NCI-H187 treated with DMSO at 0.1 percent for 48 hours (cell line): Measurements from ENCODE around the gene TTLL11.

ENCODE experiments used
- DNase-seq: peaks from one replicate; lab custom pipeline; 2025; lab: John Stamatoyannopoulos, UW

Gene TTLL11

GRCh38 chr9:122051351-122052321 is 41.5 kb downstream of the TTLL11 start:
- DNase-seq = no peak

DNA sequence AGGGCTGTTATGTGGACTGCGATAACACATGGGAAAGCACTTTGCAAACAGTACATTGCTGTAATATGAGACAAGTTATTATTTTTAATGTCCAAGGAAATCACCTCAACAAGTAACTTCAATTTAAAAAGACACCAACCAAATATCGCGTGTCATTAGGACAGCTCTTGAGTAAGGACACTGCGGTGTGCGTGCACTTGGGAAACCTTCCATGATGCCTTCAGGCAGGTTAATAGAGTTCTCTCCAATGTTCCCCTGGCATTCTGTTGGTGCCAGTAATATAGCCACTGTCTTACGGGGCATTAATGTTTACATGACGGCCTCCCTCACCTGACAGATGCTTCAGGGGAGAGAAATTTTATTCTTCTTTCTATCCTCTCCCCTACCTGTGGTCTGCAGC is 42.9 kb downstream of the TTLL11 start:
- DNase-seq = no peak

DNA sequence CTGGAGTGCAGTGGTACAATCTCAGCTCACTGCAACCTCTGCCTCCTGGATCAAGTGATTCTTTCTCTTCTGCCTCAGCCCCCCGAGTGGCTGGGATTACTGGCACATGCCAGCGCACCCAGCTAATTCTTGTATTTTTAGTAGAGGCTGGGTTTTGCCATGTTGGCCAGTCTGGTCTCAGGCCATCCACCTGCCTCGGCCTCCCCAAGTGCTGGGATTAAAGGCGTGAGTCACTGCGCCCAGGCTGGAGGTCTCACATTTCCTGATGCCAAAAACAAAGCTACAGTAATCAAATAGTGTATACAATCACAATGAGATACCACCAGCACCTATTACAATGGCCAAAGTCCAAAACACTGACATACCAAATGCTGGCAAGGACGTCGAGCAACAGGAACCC is 51.1 kb downstream of the TTLL11 start:
- DNase-seq = no peak

- DNase-seq = no peak
Measured at GRCh38 chr9:122040561-122041242, 52.4 kb downstream of the TTLL11 start.

- DNase-seq = no peak
Measured at GRCh38 chr9:122039234-122039633, 53.9 kb downstream of the TTLL11 start.

DNA sequence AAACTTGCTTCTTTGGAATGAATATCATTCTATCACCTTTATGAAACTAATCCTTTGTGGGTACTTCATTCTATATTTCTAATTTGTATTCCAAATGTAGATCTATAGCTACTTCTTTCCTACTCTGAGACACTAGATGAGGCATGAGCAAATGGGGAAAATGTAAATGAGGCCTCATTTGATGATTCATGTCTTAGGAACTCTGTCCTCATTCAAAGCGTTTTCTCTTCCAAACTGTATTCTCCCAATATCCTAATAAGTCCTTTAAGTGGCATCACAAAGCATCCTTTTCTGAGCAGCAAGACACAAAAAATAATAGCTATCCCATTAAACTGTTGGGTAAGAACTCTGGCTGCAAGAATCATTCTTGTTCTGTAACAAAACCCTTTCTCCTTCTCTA is 56.1 kb downstream of the TTLL11 start:
- no peak for DNase-seq

DNA sequence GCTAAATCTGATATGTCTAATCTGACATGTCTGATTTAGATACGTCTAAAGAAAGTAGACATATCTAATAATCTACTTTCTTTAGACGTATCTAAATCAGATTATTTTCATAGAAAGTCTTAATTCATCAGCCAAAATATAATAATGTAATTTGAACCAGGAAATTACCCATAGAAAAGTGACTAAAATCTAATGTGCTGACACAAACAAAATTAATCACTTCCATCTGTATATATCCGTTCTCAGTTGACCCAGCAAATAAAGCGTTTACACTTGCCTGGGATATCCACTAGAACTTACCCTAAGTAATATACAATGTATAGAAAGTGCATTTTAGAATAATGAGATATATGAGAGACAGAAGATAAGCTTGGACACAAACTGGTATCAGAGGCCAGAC is 56.7 kb downstream of the TTLL11 start:
- no peak for DNase-seq

DNA sequence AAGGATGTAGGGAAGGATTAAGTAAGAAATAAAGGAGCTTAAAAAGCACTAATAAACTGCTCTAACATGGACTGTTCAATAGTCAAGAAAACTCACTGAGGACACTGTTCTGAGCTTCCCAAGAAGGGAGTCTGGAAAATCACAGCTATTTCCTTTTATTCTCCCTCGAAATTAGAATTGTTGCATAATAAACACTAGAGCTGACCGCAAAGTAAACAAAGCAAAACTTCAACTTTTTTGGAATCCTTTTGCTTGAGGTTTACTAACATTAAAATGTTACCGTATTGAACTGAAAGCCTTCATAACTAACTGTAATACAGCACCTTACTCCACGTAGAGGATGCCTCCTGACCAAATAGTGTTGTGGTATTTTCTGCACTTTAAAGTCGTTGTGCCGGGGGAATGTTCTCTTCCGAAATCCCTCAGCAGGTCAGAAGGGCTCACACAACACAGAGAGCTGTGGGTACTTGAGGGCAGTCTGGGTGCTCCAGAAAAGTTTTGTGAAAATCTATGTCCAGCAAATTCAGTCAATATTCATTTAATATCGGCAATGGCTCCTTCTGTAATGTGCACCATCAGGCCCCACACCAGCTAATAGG is 59.2 kb downstream of the TTLL11 start:
- no peak for DNase-seq

- no peak for DNase-seq
Measured at GRCh38 chr9:122032346-122032745, 60.8 kb downstream of the TTLL11 start.

DNA sequence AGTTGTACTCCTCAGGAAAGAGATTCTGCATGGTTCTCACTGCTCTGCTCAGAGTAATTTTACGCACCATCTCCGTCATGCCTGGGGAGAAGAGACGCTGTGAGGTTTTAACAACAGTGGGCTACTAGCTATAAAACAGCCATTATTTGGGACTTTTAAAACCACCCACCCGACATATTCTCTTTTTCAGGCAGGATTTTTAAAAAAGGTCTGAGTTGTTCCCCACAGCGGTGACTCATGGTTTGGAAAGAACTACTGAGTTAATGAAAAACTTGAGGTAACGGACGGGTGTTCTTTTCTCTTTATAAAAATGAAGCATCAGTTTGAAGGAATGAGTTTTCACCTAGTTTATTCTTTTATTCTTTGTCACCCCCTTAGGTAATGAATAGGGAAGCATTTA is 61.3 kb downstream of the TTLL11 start:
- DNase-seq = no peak

- no peak for DNase-seq
Measured at GRCh38 chr9:122031157-122031556, 62.0 kb downstream of the TTLL11 start.

DNA sequence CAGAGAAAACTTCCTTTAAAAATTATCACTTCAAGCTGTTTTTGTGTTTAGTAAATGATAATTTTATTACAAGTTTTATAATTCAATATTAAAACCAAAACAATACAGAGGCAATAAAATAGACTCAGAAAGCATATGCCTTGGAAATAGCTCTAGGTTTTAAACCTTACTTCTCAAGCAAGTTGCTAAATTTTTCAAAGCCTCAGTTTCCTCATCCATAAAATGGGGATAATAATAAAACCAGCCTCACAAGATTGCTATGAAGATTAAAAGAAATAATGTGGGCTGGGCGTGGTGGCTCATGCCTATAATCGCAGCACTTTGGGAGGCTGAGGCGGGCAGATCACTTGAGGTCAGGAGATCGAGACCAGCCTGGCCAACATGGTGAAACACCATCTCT is 62.8 kb downstream of the TTLL11 start:
- DNase-seq = no peak

- no peak for DNase-seq
Measured at GRCh38 chr9:122029898-122030297, 63.2 kb downstream of the TTLL11 start.

DNA sequence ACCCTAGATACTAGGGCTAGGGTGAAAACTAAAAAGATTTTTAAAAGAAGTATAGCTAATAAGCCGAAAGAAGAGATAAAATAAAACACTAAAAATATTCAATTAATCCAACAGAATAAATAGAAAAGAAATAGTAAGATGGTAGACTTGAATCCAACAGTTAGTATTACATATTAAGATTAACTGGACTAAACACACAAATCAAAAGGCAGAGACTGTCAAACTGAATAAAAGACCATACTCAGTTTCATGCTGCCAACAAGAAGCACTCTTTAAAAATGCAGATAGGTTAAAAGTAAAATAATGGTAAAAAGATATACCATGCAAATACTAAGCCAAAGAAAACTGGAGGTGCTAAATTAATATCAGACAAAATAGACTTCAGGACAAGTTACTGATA is 65.0 kb downstream of the TTLL11 start:
- DNase-seq = no peak

DNA sequence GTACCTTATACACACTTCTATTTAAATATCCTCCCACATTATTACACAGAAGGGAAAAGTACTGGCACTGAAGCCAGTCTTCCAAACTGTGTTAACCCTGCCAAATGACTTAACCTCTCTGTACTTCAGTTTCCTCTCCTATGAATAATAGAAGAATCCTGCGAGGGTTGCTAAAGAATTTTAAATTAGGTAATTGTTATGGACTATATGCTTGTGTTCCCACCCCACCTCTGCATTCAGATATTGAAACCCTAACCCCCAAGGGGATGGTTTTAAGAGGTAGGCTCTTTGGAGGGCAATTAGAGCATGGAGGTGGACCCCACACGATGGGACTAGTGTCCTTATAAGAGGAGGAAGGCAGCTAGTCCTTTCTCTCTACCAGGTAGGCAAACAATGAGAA is 72.7 kb downstream of the TTLL11 start:
- DNase-seq = no peak

DNA sequence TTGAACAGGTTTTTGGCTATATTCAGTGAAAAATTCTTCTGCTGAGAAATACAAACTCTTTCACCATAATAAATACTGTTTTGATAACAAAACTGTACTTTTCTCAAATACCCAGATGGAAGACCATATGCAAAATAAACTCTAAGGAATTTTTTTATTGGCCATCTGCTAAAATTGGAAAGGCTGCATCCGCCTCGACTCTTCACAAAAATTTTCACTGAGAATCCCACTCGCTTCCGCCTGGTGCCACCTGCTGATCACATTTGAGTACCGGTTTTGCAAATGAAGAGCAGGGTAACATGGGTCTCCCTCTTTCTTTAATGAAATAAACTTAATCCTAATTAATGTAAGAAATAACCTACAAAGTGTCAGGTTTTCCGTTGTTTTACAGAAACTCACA is 76.4 kb downstream of the TTLL11 start:
- no peak for DNase-seq

GRCh38 chr9:122016309-122016708 is 76.8 kb downstream of the TTLL11 start:
- no peak for DNase-seq

DNA sequence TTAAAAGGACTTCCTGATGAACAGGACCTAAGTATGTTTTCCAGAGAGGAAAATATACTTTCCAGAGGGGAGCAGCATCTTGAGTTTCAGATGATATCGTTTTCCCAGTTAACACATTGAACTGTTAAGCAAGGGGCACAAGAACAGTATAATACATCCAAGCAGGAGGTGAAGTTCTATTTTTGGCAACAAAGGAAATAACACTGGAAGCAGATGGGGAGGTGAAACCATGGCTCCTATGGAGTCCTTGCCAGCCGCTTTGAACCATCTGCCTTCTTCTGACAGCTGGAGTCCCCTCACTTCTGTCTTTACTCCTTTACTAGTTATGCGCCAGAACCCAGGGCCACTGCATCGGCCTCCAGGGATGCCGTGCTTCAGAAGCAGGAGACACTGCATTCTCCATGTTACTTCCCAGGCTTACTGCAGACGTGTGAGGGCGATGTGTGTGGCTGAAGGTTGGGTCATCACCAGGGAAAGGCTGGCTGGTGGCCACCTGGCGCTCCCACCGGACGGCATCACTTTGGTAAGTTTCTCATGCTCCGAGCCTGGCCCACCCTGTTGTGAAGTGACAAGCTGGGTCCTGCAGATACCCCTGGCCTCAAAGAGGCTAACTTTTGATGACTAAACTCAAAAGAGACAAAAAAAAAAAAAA is 77.8 kb downstream of the TTLL11 start:
- no peak for DNase-seq

GRCh38 chr9:122011818-122012498 is 81.2 kb downstream of the TTLL11 start:
- no peak for DNase-seq

DNA sequence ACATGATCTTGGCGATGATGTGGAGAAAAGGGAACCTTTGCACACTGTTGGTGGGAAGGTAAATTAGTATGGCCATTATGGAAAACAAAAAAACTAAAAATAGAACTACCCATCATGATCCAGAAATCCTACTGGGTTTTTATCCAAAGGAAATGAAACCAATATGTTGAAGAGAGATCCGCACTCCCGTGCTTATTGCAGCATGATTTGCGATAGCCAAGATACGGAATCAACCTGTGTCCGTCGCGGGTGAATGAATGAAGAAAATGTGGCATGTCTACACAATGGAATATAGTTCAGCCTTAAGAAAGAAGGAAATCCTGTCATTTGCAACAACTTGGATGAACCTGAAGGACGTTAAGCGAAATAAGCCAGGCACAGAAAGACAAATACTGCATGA is 84.5 kb downstream of the TTLL11 start:
- DNase-seq = no peak

GRCh38 chr9:122007837-122008236 is 85.3 kb downstream of the TTLL11 start:
- DNase-seq = no peak

DNA sequence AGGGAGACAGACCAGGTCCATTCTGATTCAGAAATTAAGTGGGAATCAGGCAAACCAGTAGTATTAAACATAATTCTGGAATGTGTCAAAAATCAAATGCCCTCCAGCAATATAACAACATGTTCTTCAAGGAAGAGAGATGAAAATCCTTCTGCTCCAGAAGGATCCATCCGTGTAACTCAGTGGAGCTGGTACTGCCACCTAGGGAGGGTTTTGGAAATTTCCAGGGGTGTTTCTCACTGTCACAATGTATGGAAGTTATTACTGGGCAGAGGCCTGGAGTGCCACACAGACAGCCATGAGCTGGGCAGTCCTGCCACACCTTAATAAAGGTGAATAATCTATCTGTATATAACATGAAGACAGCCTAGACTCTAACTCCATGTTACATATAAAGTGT is 87.5 kb downstream of the TTLL11 start:
- DNase-seq = no peak
